Thyroid gland (tissue), 4 donors: ENCODE data around the gene RPS6KA5.

ENCODE experiments used
- CTCF ChIP-seq, 6 experiments: fragments of 200-600 bp in 3 of 6; fragments of 450-650 bp in 3 of 6; sonication (generic) in 3 of 6; IDR thresholded peaks; one replicate each; pipeline ENCODE4 v1.5.1; 2016 to 2019; ENCODE audit warnings: antibody characterized with exemption in 6 of 6, mild to moderate bottlenecking in 2 of 6, inconsistent platforms in 1 of 6, moderate library complexity in 1 of 6
- POLR2A ChIP-seq, 2 donors: fragments of 450-650 bp; IDR thresholded peaks; one replicate each; pipeline ENCODE4 v1.6.1; 2017; ENCODE audit warnings: antibody characterized with exemption in 2 of 2, mild to moderate bottlenecking in 2 of 2, moderate library complexity in 1 of 2

- TF ChIP-seq CTCF (IDR thresholded peaks at IDR 0.05) (no peak), POLR2A (IDR thresholded peaks at IDR 0.05) (no peak)
Measured at GRCh38 chr14:90993792-90994191, 66.6 kb downstream of the RPS6KA5 start.
